ENCODE measurements around the gene ALK. TPM values are rescaled to one million over a fixed set of nuclear protein-coding genes. Genes with fewer than 3 reads are reported as not detected.

ALK gene
- total RNA-seq, 1 donor from 2014 or later = 9.6 TPM

GRCh38 chr2:29195796-29196195, 725.6 kb downstream of the ALK start:
- no peaks in the 10 kb centered on the region for H3K36me3 Mint-ChIP-seq (ENCODE audit: unreplicated experiment)
- no peak overlapping the region for H3K4me3 Mint-ChIP-seq (ENCODE audit: unreplicated experiment)
- peaks cover 3% of the 10 kb centered on the region for H3K27me3 Mint-ChIP-seq (ENCODE audit: unreplicated experiment)
- no peak overlapping the region for H3K27ac Mint-ChIP-seq (ENCODE audit: unreplicated experiment)
- no peak for TF ChIP-seq CTCF (IDR thresholded peaks at IDR 0.05; ENCODE audit: partially characterized antibody, unreplicated experiment)
- H3K4me1 Mint-ChIP-seq (ENCODE audit: low read depth, unreplicated experiment) = peaks cover 3% of the 10 kb centered on the region
- H3K9me3 Mint-ChIP-seq (ENCODE audit: unreplicated experiment) = peaks cover 1% of the 10 kb centered on the region
- no peak for DNase-seq

GRCh38 chr2:29193681-29194080, 727.7 kb downstream of the ALK start:
- Mint-ChIP-seq H3K4me3 (ENCODE audit: unreplicated experiment) (no peak overlapping the region), H3K27ac (ENCODE audit: unreplicated experiment) (no peak overlapping the region), H3K9me3 (ENCODE audit: unreplicated experiment) (peaks cover 1% of the 10 kb centered on the region), H3K4me1 (ENCODE audit: low read depth, unreplicated experiment) (peaks cover 8% of the 10 kb centered on the region), H3K27me3 (ENCODE audit: unreplicated experiment) (peaks cover 3% of the 10 kb centered on the region), H3K36me3 (ENCODE audit: unreplicated experiment) (no peaks in the 10 kb centered on the region)
- no peak for TF ChIP-seq CTCF (IDR thresholded peaks at IDR 0.05; ENCODE audit: partially characterized antibody, unreplicated experiment)
- no peak for DNase-seq

DNA sequence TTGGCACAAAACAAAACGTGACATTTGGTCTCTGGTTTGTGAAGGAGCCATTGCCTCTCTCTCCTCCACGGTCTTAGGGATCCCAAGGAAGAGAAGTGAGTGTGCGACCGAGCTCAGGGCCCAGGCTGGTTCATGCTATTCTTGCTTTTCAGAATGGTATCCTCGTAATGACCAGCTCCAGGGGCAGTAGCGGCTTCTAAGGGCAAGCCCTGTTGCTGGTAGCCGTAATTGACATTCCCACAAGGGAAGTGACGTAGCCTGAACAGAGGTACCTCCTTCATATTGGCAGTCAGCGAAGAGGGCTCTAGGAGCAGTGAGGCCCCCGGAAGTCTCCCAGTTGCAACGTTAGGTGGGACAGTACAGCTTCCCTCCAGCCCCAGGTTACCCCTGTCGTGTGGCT, 728.3 kb downstream of the ALK start:
- H3K27ac Mint-ChIP-seq (ENCODE audit: unreplicated experiment) = no peak overlapping the region
- no peak for TF ChIP-seq CTCF (IDR thresholded peaks at IDR 0.05; ENCODE audit: partially characterized antibody, unreplicated experiment)
- no peaks in the 10 kb centered on the region for H3K36me3 Mint-ChIP-seq (ENCODE audit: unreplicated experiment)

GRCh38 chr2:29192526-29192925, 728.9 kb downstream of the ALK start:
- TF ChIP-seq CTCF (IDR thresholded peaks at IDR 0.05; ENCODE audit: partially characterized antibody, unreplicated experiment) = no peak
- Mint-ChIP-seq H3K36me3 (ENCODE audit: unreplicated experiment) (peaks cover 3% of the 10 kb centered on the region), H3K27me3 (ENCODE audit: unreplicated experiment) (peaks cover 3% of the 10 kb centered on the region), H3K27ac (ENCODE audit: unreplicated experiment) (no peak overlapping the region), H3K4me3 (ENCODE audit: unreplicated experiment) (no peak overlapping the region), H3K4me1 (ENCODE audit: low read depth, unreplicated experiment) (peaks cover 8% of the 10 kb centered on the region), H3K9me3 (ENCODE audit: unreplicated experiment) (peaks cover 1% of the 10 kb centered on the region)
- no peak for DNase-seq

More for the DNA sequence above, 728.3 kb downstream of the ALK start:
- no peak overlapping the region for H3K4me3 Mint-ChIP-seq (ENCODE audit: unreplicated experiment)
- H3K27me3 Mint-ChIP-seq (ENCODE audit: unreplicated experiment) = peaks cover 3% of the 10 kb centered on the region
- H3K4me1 Mint-ChIP-seq (ENCODE audit: low read depth, unreplicated experiment) = peaks cover 8% of the 10 kb centered on the region
- DNase-seq = no peak
- H3K9me3 Mint-ChIP-seq (ENCODE audit: unreplicated experiment) = peaks cover 1% of the 10 kb centered on the region

GRCh38 chr2:29191817-29192216, 729.6 kb downstream of the ALK start:
- Mint-ChIP-seq H3K27me3 (ENCODE audit: unreplicated experiment) (peaks cover 3% of the 10 kb centered on the region), H3K27ac (ENCODE audit: unreplicated experiment) (no peak overlapping the region), H3K36me3 (ENCODE audit: unreplicated experiment) (peaks cover 5% of the 10 kb centered on the region), H3K4me1 (ENCODE audit: low read depth, unreplicated experiment) (peaks cover 6% of the 10 kb centered on the region), H3K9me3 (ENCODE audit: unreplicated experiment) (peaks cover 1% of the 10 kb centered on the region), H3K4me3 (ENCODE audit: unreplicated experiment) (no peak overlapping the region)
- TF ChIP-seq CTCF (IDR thresholded peaks at IDR 0.05; ENCODE audit: partially characterized antibody, unreplicated experiment) = no peak
- DNase-seq = no peak

All from glutamatergic neuron (in vitro differentiated cells).